Measurements from ENCODE around the gene DHRS3. TPM values are rescaled to one million over a fixed set of nuclear protein-coding genes. Genes with fewer than 3 reads are reported as not detected.
"Not testable (repeated sequence)": the region's sequence is repeated elsewhere in the genome, so short reads cannot be mapped to it uniquely, and the experiment has no call there.

DHRS3 gene
- total RNA-seq, 4 donors from 2014 or later, result 180 to 449 (median 358) TPM

DNA sequence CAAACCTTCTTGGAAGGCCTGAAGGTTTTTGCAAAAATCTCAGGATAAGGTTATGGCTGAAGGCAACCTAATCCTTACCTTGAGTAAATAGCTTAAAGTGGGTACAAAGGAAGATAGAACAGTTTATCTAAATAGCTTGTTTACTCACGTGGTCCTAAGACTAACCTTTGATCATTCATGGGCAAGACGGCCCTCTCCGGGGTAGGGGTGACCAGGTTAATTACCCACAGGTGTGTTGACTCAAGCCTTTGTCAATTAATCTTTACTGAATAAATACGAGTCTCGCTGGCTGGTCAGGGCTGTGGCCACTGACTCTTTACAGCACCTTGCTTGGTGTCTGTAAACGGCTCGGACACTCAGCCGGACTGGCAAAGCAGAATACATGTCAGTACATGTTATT, 36.6 kb upstream of the DHRS3 start:
- Histone ChIP-seq H3K4me3 (no peak overlapping the region), H3K27ac (no peak overlapping the region), H3K9me3 (no peaks in the 10 kb centered on the region), H3K36me3 (no peaks in the 10 kb centered on the region), H3K4me1 (peaks cover 0 to 6% (median 0%) of the 10 kb centered on the region in 4 donors), H3K27me3 (no peaks in the 10 kb centered on the region)
- WGBS, 2 donors, result 86 to 88% methylated on average over 8 of the region's 8 CpGs
- TF ChIP-seq, protein P1, sequence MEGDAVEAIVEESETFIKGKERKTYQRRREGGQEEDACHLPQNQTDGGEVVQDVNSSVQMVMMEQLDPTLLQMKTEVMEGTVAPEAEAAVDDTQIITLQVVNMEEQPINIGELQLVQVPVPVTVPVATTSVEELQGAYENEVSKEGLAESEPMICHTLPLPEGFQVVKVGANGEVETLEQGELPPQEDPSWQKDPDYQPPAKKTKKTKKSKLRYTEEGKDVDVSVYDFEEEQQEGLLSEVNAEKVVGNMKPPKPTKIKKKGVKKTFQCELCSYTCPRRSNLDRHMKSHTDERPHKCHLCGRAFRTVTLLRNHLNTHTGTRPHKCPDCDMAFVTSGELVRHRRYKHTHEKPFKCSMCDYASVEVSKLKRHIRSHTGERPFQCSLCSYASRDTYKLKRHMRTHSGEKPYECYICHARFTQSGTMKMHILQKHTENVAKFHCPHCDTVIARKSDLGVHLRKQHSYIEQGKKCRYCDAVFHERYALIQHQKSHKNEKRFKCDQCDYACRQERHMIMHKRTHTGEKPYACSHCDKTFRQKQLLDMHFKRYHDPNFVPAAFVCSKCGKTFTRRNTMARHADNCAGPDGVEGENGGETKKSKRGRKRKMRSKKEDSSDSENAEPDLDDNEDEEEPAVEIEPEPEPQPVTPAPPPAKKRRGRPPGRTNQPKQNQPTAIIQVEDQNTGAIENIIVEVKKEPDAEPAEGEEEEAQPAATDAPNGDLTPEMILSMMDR (IDR thresholded peaks at IDR 0.05), result no peak
- TF ChIP-seq POLR2A (IDR thresholded peaks at IDR 0.05), result no peak
- TF ChIP-seq EP300 (IDR thresholded peaks at IDR 0.05), result no peak
- no peak for DNase-seq (ENCODE audit: low spot score in 2 of 2)

DNA sequence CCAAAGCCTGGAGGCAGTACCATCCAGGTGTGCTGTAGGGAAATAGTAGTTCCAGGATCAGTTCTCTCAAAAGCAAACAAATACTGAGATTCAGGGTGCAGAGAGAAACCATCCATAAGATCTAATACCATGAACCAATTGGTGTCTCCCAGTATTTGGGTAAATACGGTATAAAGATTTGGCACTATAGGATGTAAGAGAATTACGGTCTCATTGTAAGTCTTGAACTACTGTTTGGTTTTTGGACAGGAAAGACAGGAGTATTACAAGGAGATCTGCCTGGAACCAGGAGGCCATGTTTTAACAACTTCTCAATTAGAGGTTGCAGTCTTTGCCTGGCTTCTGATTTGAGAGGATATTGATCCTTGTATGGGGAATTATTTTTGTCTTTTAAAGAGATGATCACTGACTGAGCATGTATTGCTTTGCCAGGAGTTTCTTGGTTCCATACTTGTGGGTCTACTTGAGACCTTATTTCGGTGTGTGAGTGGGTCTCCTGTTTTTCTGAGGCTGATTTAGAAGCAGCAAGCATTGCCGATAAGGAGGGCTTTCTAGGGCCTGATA, 36.1 kb upstream of the DHRS3 start:
- H3K9me3 ChIP-seq, result no peaks in the 10 kb centered on the region
- TF ChIP-seq EP300 (IDR thresholded peaks at IDR 0.05) (no peak), POLR2A (IDR thresholded peaks at IDR 0.05) (no peak)
- TF ChIP-seq, protein P1 (IDR thresholded peaks at IDR 0.05), result no peak
- H3K4me3 ChIP-seq, result no peak overlapping the region
- 76 to 77% methylated on average over 4 of the region's 4 CpGs for WGBS, 2 donors
- H3K27ac ChIP-seq, result no peak overlapping the region
- H3K27me3 ChIP-seq, result no peaks in the 10 kb centered on the region
- H3K36me3 ChIP-seq, result no peaks in the 10 kb centered on the region
- H3K4me1 ChIP-seq, result peaks cover 0 to 6% (median 0%) of the 10 kb centered on the region in 4 donors
- no peak for DNase-seq (ENCODE audit: low spot score in 2 of 2)

DNA sequence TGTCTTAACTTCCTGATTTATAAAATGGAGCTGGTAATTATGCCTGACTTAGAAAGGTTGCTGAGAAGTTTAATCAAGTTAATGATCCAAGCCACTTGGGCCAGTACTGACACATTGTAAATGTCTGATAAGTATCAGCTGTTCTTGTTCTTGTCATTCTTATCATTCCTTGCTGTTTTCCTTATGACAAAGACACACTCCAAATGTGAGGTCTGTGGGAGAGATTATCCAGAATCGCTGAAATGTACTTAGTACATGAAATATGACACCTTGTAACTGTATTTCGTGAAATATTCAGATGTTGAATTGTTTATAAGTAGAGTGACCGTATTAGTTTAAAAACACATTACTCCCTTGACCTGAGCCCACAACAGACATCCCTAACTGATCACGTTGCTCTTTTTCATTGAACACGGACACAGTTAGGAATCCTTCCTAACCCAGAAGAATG, 32.0 kb upstream of the DHRS3 start:
- H3K27me3 ChIP-seq, result no peaks in the 10 kb centered on the region
- no peak overlapping the region for H3K27ac ChIP-seq
- H3K36me3 ChIP-seq, result no peaks in the 10 kb centered on the region
- no peak for DNase-seq (ENCODE audit: low spot score in 2 of 2)
- H3K4me3 ChIP-seq, result no peak overlapping the region
- TF ChIP-seq POLR2A (IDR thresholded peaks at IDR 0.05), result no peak
- TF ChIP-seq, protein P1 (IDR thresholded peaks at IDR 0.05), result no peak
- TF ChIP-seq EP300 (IDR thresholded peaks at IDR 0.05), result no peak
- H3K4me1 ChIP-seq, result no peaks in the 10 kb centered on the region
- WGBS, 2 donors, result 47 to 63% methylated on average over 5 of the region's 5 CpGs
- H3K9me3 ChIP-seq, result no peaks in the 10 kb centered on the region

DNA sequence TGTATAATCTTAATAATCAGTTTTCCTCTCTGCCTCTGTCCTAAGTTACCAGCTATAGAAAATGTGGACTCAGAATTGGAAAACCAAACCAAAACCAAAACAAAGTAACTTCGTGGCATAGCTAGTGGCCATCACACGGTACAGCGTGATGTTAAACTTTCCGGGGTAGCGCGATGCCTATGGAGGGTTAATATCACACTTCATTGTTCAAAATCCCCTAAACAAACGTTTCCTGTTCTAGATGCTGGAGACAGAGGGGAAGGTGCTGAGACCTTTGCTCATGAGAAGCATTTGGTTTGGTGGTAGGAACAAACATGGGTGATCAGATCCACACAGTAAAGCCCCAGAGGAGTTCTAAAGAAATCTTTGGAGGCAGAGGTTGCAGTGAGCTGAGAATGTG, 30.7 kb upstream of the DHRS3 start:
- no peaks in the 10 kb centered on the region for H3K4me1 ChIP-seq
- WGBS, 2 donors, result 82 to 90% methylated on average over 7 of the region's 7 CpGs
- H3K27me3 ChIP-seq, result no peaks in the 10 kb centered on the region

DNA sequence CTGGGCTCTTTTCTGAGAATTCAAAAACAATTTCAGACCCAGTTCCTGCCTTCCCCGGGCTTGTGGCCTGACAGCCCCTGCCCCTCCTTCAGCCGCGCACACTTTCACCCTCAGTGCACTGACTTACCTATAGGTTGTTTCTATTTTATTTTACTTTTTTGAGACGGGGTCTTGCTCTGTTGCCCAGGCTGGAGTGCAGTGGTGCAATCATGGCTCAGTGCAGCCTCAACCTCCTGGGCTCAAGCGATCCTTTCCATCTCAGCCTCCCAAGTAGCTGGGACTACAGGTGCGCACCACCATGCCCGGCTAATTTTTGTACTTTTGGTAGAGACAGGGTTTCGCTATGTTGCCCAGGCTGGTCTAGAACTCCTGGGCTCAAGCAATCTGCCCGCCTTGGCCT, 27.4 kb upstream of the DHRS3 start:
- not testable (repeated sequence) for H3K27me3 ChIP-seq; H3K4me1 ChIP-seq; H3K4me3 ChIP-seq; H3K36me3 ChIP-seq; H3K27ac ChIP-seq; DNase-seq (ENCODE audit: low spot score in 2 of 2)
- peaks cover 0 to 11% (median 3%) of the 10 kb centered on the region in 4 donors for H3K9me3 ChIP-seq
- 91 to 95% methylated on average over 9 of the region's 9 CpGs for WGBS, 2 donors

More for the DNA sequence above, 30.7 kb upstream of the DHRS3 start:
- no peak for TF ChIP-seq POLR2A (IDR thresholded peaks at IDR 0.05)
- TF ChIP-seq, protein P1 (IDR thresholded peaks at IDR 0.05), result no peak
- no peak for TF ChIP-seq EP300 (IDR thresholded peaks at IDR 0.05)
- DNase-seq (ENCODE audit: low spot score in 2 of 2), result no peak
- Histone ChIP-seq H3K9me3 (no peaks in the 10 kb centered on the region), H3K36me3 (no peaks in the 10 kb centered on the region), H3K4me3 (no peak overlapping the region), H3K27ac (no peak overlapping the region)

DNA sequence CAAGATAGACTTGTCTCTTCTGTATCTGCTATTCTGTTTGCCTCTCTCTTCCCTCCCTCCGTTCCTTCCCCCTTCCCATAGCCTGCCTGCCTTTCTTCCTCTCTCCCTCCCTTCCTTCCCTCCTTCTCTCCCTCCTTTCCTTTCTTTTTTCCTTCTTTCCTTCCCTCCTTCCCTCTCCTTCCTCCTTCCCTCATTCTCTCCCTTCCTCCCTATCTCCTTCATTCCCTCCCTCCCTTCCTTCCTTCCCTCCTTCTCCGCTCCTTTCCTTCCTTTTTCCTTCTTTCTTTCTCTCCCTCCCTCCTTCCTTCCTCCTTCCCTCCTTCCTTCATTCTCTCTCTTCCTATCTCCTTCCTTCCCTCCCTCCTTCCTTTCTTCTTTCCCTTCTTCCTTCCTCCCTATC, 26.8 kb upstream of the DHRS3 start:
- Histone ChIP-seq H3K27ac (no peak overlapping the region), H3K4me1 (no peaks in the 10 kb centered on the region), H3K4me3 (no peak overlapping the region), H3K27me3 (no peaks in the 10 kb centered on the region), H3K9me3 (peaks cover 0 to 17% (median 5%) of the 10 kb centered on the region in 4 donors), H3K36me3 (no peaks in the 10 kb centered on the region)
- DNase-seq (ENCODE audit: low spot score in 2 of 2), result no peak
- WGBS, 2 donors, result 91 to 93% methylated on average over 2 of the region's 2 CpGs
- TF ChIP-seq, protein P1 (IDR thresholded peaks at IDR 0.05), result no peak
- TF ChIP-seq POLR2A (IDR thresholded peaks at IDR 0.05), result no peak
- TF ChIP-seq EP300 (IDR thresholded peaks at IDR 0.05), result no peak
